Stomach smooth muscle (tissue), 2 donors: Measurements from ENCODE around the gene IFNL4.

ENCODE experiments used
- H3K27ac ChIP-seq: one replicate; pipeline ENCODE4 v1.7.0; 2013; ENCODE audit warnings: mild to moderate bottlenecking, low read length, inconsistent platforms
- H3K27me3 ChIP-seq, 2 donors: one replicate each; pipeline ENCODE4 v1.7.0; 2013; ENCODE audit warnings: low read length in 2 of 2; ENCODE audit not compliant: insufficient read depth in 2 of 2, control insufficient read depth in 1 of 2
- H3K36me3 ChIP-seq, 2 donors: one replicate each; pipeline ENCODE4 v1.7.0; 2013; ENCODE audit warnings: low read length in 2 of 2; ENCODE audit not compliant: control insufficient read depth in 2 of 2, insufficient read depth in 2 of 2
- H3K4me1 ChIP-seq: one replicate; pipeline ENCODE4 v1.7.0; 2013; ENCODE audit warnings: low read length; ENCODE audit not compliant: control insufficient read depth, insufficient read depth
- H3K4me3 ChIP-seq, 2 donors: one replicate each; pipeline ENCODE4 v1.7.0; 2013; ENCODE audit warnings: low read length in 2 of 2
- H3K9ac ChIP-seq, 2 donors: one replicate each; pipeline ENCODE4 v1.7.0; 2013; ENCODE audit warnings: low read length in 2 of 2, mild to moderate bottlenecking in 1 of 2
- H3K9me3 ChIP-seq, 2 donors: one replicate each; pipeline ENCODE4 v1.7.0; 2013; ENCODE audit warnings: low read length in 2 of 2; ENCODE audit not compliant: control insufficient read depth in 2 of 2
- donor health status: healthy.
- donor health status: Pancreatic carcinoma.

Gene IFNL4

DNA sequence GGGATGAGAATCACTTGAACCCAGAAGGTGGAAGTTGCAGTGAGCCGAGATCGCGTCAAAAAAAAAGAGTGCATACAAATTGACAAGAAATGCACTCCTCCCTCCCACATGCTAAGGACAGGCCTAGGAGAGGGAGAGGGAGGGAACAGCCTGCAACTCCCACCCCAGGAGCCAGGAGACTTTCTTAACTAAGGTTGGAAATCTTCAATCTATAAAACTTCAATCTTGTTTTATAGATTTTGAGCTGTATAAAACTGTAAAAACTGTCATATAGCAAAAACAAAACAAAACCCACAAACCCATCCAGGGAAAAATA lies 43.2 kb downstream of the IFNL4 start:
- Histone ChIP-seq H3K9ac (no peak overlapping the region), H3K9me3 (no peaks in the 10 kb centered on the region), H3K27ac (no peak overlapping the region), H3K27me3 (peaks cover 25 to 34% of the 10 kb centered on the region in 2 donors), H3K36me3 (no peaks in the 10 kb centered on the region), H3K4me1 (no peaks in the 10 kb centered on the region), H3K4me3 (no peak overlapping the region)

DNA sequence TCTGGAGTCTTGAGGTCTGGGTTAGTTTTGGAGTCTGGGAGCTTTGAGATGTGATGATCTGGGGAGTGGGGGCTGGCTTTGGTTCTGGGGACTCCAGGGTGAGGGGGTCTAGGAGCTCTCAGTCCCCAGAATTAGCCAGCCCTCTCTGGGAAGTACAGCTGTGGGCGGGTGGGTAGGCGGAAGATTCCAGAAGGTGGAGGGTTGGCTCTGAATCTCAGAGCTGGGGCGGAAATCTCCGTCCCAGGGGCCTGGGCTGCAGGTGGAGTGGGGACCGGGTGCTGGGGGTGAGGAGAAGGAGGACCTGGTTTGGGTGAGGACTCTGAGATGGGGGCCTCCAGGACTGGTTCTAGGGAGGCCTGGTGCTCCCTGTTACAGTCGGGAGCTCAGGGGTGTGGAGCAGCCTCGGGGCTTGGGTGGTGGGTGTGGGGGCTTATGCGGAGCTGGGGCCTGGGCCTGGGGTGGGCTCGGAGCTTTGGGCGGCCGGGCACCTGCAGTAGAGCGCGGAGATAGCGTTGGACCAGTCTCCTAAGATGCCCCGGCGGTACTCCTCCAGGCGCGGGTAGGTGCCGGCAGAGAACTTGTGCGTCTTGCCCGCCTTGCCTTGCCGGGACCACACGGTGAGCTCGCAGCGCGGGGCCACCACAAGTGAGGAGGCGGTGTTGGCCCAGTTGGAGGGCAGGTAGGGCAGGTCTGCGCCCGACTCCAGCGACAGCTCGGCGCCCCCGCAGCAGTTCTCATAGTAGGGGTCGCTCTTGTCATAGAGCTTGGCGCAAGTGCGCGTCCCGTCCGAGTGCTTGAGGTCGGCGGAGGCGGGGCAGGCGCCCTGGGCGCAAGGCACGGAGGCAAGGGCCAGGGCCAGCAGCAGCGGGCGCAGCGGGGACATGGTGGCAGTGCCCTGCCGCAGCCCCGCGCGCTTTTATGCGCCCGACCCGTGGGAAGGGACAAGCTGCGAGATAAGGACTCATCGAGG lies 45.0 kb downstream of the IFNL4 start, which contains the start of gene SYCN:
Gene SYCN (minus strand): TSS at position 892 of the 970 bp plus-strand sequence. CDS start 9 bp downstream, at position 883.
- Histone ChIP-seq H3K4me3 (no peak within 1 kb of the TSS), H3K36me3 (no peaks in the 10 kb centered on the region), H3K27me3 (peaks cover 38 to 39% of the 10 kb centered on the region in 2 donors)

DNA sequence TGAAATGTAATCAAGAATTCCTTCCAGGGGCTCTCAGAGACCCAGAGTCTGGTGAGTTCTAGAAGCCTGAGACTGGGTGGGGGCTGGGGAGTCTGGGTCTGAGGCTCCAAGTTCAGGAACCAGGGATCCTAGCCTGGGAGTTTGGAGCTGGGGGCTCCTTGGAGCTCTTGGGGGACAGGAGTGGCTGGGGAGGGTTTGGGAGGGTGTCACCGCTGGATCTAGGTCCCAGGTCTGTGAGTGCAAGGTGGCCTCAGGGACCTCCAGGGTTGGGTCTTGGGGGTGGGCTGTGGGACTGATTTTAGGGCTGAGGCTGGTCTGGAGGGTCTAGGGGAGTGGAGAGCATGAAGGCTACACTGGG lies 45.7 kb downstream of the IFNL4 start:
- Histone ChIP-seq H3K27me3 (peaks cover 35 to 42% of the 10 kb centered on the region in 2 donors), H3K36me3 (no peaks in the 10 kb centered on the region), H3K9me3 (no peaks in the 10 kb centered on the region), H3K9ac (no peak overlapping the region), H3K4me3 (no peak overlapping the region), H3K27ac (no peak overlapping the region), H3K4me1 (peaks cover 2% of the 10 kb centered on the region)

More for the DNA sequence above, 45.0 kb downstream of the IFNL4 start, which contains the start of gene SYCN:
- Histone ChIP-seq H3K4me1 (peaks cover 2% of the 10 kb centered on the region), H3K9me3 (no peaks in the 10 kb centered on the region), H3K27ac (no peak within 1 kb of the TSS), H3K9ac (no peak within 1 kb of the TSS)

DNA sequence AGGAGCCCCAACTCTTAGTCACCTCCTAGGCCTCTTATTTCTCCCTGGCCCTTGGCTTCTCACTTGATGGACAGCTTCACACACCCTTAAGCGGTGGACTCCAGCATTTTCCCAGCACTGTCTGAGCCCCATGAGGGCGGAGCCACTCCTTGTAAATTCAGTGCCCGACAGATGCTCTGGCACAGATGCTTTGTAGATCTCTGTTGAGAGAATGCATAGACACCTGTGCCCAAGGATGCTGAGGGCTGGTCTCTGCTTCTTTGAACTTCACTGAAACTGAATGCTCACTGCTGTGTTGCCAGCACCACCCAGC lies 47.9 kb downstream of the IFNL4 start:
- Histone ChIP-seq H3K27me3 (peaks cover 46 to 60% of the 10 kb centered on the region in 2 donors), H3K36me3 (no peaks in the 10 kb centered on the region), H3K27ac (no peak overlapping the region)

DNA sequence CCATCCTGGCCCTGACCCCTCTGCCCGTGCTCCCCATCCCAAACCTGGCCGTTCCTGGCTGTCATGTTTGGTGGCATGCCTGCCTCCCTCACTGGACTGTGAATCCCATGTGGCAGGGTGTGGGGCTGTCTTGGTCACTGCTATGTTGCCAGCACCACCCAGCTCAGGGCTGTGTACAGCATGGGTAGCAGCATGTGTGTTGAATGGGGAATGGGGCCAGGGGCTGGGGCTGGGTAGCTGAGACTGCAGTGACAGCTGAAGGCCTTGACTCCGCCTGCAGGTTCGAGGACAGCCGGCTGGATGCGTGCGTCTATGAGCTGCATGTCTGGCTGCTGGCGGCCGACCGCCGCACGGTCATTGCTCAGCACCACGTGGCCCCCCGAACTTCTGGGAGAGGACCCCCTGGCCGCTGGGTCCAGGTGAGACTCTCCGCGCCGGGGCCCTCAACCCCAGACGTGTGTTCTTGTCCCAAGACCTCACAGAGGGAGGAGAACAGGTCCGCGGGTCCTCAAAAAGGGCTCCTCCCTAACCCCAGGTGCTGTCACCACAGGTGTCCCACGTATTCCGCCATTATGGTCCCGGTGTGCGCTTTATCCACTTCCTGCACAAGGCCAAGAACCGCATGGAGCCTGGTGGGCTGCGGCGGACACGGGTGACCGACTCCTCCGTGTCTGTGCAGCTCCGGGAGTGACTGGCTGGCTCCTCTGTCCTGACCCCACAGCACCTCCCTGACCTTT lies 48.4 kb downstream of the IFNL4 start:
- Histone ChIP-seq H3K27ac (no peak overlapping the region), H3K4me3 (no peak overlapping the region), H3K27me3 (peaks cover 49 to 61% of the 10 kb centered on the region in 2 donors), H3K4me1 (peaks cover 6% of the 10 kb centered on the region), H3K9me3 (no peaks in the 10 kb centered on the region), H3K9ac (no peak overlapping the region), H3K36me3 (no peaks in the 10 kb centered on the region)

More for the DNA sequence above, 47.9 kb downstream of the IFNL4 start:
- H3K4me1 ChIP-seq, result peaks cover 6% of the 10 kb centered on the region
- H3K9ac ChIP-seq, result no peak overlapping the region
- no peak overlapping the region for H3K4me3 ChIP-seq
- no peaks in the 10 kb centered on the region for H3K9me3 ChIP-seq

DNA sequence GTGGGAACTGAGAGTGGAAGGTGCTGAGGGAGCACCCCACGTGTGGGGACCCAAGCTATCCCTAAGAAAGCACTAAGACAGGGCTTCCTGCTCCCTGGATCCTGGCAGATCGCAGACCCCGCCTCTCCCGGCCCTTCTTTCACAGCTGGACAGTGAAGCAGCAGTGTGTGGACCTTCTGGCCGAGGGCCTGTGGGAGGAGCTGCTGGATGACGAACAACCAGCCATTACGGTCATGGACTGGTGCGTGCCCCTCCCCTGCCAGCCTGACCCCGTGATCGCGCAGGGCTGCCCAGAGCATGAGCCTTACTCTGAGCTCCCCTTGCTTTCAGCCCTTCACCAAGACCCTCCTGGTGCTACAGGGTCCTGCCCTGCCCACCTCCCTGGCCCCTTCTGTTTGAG lies 49.6 kb downstream of the IFNL4 start:
- Histone ChIP-seq H3K27me3 (peaks cover 51 to 63% of the 10 kb centered on the region in 2 donors), H3K27ac (no peak overlapping the region), H3K36me3 (no peaks in the 10 kb centered on the region), H3K9ac (no peak overlapping the region), H3K9me3 (no peaks in the 10 kb centered on the region), H3K4me3 (no peak overlapping the region), H3K4me1 (peaks cover 6% of the 10 kb centered on the region)

DNA sequence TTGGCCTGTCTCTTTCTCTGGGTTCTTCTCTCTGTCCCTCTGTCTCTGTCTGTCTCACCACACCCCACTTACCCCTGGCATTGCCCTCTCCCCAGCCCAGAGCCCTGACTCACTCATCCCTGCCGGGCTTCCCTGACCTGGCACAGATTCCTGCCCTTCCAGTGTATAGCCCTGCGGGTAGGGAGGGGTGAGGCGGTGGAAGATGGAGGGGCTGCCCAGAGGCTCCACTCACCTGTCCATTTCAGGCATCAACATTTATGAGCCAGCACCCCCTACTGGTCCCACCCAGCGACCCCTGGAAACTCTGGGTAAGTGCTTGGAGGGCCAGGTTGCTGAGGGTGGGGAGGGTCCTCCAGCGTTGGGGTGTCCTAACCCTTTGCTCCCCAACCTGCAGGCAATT lies 50.8 kb downstream of the IFNL4 start:
- Histone ChIP-seq H3K4me3 (no peak overlapping the region), H3K36me3 (no peaks in the 10 kb centered on the region), H3K4me1 (peaks cover 6% of the 10 kb centered on the region), H3K9me3 (no peaks in the 10 kb centered on the region), H3K27ac (no peak overlapping the region), H3K27me3 (peaks cover 45 to 52% of the 10 kb centered on the region in 2 donors), H3K9ac (no peak overlapping the region)

DNA sequence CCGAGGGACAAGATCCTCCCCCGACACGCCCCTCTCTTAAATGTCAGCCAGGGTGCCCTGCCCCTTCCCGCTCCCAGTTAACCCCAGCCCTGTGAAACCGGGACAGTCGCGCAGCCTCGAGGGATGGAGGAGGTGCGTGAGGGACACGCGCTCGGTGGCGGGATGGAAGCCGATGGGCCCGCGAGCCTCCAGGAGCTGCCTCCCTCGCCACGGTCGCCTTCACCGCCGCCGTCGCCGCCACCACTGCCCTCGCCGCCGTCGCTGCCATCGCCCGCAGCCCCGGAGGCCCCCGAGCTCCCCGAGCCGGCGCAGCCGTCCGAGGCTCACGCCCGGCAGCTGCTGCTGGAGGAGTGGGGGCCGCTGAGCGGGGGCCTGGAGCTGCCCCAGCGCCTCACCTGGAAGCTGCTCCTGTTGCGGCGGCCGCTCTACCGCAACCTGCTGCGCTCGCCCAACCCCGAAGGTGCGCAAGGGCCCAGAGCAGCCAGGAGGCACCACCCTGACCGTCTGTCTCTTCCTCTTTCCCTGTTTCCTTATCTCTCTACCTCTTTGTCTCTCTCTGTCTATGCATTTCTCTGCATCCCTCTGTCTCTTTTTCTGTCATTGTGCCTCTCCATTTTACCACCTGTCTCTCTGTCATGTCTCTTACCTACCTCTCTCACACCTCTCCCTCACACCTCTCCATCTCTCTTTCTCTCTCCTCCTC lies 51.6 kb downstream of the IFNL4 start, which contains the start of gene NCCRP1:
Gene NCCRP1 (plus strand): TSS at position 105 of the 703 bp plus-strand sequence. CDS start 19 bp downstream, at position 124.
- no peaks in the 10 kb centered on the region for H3K36me3 ChIP-seq
- H3K27ac ChIP-seq, result no peak within 1 kb of the TSS
- H3K4me3 ChIP-seq, result no peak within 1 kb of the TSS
- H3K9ac ChIP-seq, result no peak within 1 kb of the TSS
- no peaks in the 10 kb centered on the region for H3K9me3 ChIP-seq
- H3K27me3 ChIP-seq, result peaks cover 39 to 52% of the 10 kb centered on the region in 2 donors
- peaks cover 6% of the 10 kb centered on the region for H3K4me1 ChIP-seq

DNA sequence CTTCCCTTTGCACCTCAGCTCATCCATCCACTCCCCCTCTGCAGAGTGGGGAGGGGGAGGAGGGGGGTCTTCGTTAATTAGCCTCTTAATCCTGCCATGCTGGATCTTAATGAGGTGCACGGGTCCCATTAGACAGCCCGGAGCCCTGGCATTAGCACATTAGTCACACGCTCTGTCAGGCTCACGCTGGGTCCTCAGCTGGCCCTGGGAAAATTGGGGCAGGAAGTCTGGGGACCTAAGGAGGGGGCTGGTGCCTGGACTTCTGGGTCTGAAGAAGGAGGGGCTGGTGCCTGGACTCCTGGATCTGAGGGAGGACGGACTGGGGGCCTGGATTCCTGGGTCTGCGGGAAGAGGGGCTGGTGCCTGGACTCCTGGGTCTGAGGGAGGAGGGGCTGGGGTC lies 52.3 kb downstream of the IFNL4 start:
- Histone ChIP-seq H3K9me3 (no peaks in the 10 kb centered on the region), H3K4me3 (no peak overlapping the region), H3K36me3 (no peaks in the 10 kb centered on the region), H3K9ac (no peak overlapping the region), H3K27ac (no peak overlapping the region), H3K27me3 (peaks cover 33 to 46% of the 10 kb centered on the region in 2 donors), H3K4me1 (peaks cover 6% of the 10 kb centered on the region)
